ENCODE results near the gene RBM44.

DNA sequence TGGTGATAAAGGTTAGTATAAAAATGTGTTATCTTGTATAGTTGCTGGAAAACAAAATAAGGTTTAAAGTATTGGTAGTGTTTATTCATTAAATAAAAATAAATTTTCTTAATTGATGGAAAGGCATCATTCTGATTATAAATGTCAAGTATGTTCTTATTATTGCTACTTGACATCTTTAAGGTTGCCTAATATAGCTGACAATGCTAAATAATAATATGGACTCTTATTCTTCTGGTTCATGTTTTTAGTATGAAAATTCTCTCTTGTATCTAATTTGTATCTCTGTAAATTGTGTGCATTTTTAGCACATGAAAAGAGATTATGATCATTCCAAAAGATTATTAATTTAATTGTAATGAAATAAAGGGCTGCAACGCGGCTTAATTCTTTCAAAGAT lies 25.0 kb downstream of the RBM44 start:
- TF ChIP-seq, protein P1, sequence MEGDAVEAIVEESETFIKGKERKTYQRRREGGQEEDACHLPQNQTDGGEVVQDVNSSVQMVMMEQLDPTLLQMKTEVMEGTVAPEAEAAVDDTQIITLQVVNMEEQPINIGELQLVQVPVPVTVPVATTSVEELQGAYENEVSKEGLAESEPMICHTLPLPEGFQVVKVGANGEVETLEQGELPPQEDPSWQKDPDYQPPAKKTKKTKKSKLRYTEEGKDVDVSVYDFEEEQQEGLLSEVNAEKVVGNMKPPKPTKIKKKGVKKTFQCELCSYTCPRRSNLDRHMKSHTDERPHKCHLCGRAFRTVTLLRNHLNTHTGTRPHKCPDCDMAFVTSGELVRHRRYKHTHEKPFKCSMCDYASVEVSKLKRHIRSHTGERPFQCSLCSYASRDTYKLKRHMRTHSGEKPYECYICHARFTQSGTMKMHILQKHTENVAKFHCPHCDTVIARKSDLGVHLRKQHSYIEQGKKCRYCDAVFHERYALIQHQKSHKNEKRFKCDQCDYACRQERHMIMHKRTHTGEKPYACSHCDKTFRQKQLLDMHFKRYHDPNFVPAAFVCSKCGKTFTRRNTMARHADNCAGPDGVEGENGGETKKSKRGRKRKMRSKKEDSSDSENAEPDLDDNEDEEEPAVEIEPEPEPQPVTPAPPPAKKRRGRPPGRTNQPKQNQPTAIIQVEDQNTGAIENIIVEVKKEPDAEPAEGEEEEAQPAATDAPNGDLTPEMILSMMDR (conservative IDR thresholded peaks at IDR 0.05; ENCODE audit: low read depth, low read length), result no peak
- TF ChIP-seq EZH2 (IDR thresholded peaks at IDR 0.05; ENCODE audit: low read length, unreplicated experiment), result no peak
